GM11168 (cell line): Measurements from ENCODE around the gene PAIP2.
"Not testable (repeated sequence)": the region's sequence is repeated elsewhere in the genome, so short reads cannot be mapped to it uniquely, and the experiment has no call there.

Source experiments
- in situ Hi-C: fragments of 300-500 bp; cut with MboI; formaldehyde crosslinking; loops from one replicate; pipeline ENCODE4 v1.12.0; 2022; ENCODE audit warnings: low sequenced_read_pairs; ENCODE audit not compliant: unreplicated experiment

Gene PAIP2

DNA sequence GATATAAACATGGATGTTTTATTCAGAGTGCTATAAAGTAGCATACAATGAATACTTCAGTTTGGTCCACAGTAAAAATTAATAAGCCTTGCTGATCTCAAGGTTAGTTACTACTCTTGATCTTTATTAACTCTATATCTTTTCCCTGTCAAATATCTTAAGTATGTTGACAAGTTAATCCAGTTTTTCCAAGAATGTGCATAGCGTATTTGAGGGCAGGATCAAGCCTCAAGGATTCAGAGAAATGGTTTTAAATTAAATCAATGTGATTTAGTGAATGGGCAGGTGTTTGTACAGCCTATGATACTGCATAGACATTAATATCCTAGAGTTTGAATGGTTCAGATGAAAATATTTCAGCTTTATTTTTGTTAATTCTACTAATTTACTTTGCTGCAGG is 27.4 kb upstream of the PAIP2 start:
- in situ Hi-C loops, result no loop called here

GRCh38 chr5:139315056-139315615 is 26.5 kb upstream of the PAIP2 start:
- in situ Hi-C loops, result no loop called here

- in situ Hi-C loops, result no loop called here
Measured at GRCh38 chr5:139335811-139336210, 5.8 kb upstream of the PAIP2 start.

- in situ Hi-C loops, result loop anchor here (5.0 kb wide), 1 partner anchor 37 kb away; no protein-coding TSS in a partner anchor
Measured at GRCh38 chr5:139340051-139340450, 1.6 kb upstream of the PAIP2 start.

DNA sequence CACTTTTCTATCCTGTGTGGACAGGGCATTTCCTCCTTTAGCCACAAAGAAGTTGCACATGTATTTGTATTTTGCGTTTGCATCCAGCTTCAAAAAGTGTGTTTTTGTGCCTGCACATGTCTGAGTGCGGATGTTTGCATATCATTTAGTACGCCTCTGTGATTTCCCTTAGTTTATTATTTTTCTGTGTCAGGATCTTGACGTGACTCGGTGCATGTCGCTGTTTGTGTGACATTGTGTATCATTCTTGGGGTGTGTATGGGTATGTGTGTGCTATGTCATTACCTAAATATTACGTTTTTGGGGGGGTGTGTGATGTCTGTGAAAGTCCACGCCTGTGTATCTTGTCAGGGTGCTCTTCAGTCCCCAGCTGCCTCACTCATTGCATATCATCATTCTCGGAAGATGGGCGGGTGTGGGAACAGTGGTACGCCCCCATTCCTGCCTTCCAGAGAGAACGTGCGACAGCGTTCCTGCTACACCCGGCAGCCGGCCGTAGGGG is 416 bp upstream of the PAIP2 start:
- in situ Hi-C loops, result loop anchor here (5.0 kb wide), 1 partner anchor 36 kb away; no protein-coding TSS in a partner anchor

DNA sequence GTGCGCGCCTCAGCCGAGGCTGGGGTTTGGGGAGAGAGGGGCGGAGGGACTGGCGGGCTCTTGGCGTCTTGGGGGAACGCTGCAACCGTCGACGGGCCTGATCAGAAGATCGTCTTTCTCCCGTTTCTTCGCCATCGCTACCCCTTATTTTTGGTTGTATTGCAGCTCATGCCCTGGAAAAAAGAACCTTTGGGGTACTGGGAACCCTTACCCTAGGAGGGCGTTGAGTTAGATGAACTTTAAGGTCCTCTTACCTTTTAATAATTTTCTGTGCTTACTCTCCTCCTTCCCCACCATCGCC is 719 bp downstream of the PAIP2 start:
- in situ Hi-C loops, result loop anchor here (5.0 kb wide), 1 partner anchor 35 kb away; no protein-coding TSS in a partner anchor

GRCh38 chr5:139343476-139343875 is 1.8 kb downstream of the PAIP2 start:
- in situ Hi-C loops, result loop anchor here (5.0 kb wide), 1 partner anchor 34 kb away; no protein-coding TSS in a partner anchor

DNA sequence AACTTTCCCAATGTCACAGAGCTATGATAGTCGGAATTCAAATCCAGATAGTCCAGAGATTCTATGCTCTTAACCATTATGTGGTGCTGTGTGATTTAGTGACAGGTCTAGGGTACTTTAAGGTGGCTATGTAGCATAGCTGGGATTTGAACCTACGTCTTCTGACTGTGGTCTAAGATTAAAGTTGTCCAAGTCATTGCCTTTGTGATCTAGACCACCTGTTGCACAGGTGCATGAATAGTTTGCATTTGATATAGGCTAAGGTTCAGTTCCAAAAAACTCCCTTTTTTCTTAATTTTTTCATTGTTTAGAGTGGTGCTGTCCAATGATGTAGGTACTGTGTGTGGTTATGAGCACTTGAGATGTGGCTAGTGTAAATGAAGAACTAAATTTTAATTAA is 2.5 kb downstream of the PAIP2 start:
- in situ Hi-C loops, result loop anchor here (5.0 kb wide), 1 partner anchor 33 kb away; no protein-coding TSS in a partner anchor

- in situ Hi-C loops, result not testable (repeated sequence)
Measured at GRCh38 chr5:139345442-139345841, 3.8 kb downstream of the PAIP2 start.

DNA sequence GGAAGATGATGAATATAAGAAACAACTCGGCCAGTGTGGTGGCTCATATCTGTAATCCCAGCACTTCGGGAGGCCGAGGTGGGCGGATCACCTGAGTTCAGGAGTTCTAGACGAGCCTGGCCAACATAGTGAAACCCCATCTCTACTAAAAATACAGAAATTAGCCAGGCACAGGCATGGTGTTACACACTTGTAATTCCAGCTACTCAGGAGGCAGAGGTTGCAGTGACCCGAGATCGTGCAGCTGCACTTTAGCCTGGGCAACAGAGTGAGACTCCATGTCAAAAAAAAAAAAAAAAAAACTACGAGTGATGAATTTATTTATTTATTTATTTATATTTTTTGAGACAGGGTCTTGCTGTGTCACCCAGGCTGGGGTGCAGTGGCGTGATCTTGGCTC is 6.2 kb downstream of the PAIP2 start:
- in situ Hi-C loops, result not testable (repeated sequence)

GRCh38 chr5:139354186-139354585 is 12.5 kb downstream of the PAIP2 start:
- in situ Hi-C loops, result no loop called here

DNA sequence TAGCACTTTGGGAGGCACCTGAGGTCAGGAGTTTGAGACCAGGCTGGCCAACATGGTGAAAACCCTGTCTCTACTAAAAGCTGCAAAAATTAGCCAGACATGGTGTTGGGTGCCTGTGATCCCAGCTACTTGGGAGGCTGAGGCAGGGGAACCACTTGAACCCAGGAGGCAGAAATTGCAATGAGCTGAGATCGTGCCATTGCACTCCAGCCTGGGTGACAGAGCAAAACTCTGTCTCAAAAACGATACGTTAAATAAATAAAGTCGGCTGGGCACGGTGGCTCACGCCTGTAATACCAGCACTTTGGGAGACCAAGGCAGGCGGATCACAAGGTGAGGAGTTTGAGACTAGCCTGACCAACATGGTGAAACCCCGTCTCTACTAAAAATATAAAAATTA is 14.2 kb downstream of the PAIP2 start:
- in situ Hi-C loops, result not testable (repeated sequence)

GRCh38 chr5:139358064-139358463 is 16.4 kb downstream of the PAIP2 start:
- in situ Hi-C loops, result no loop called here

GRCh38 chr5:139360384-139360783 is 18.7 kb downstream of the PAIP2 start:
- in situ Hi-C loops, result no loop called here

GRCh38 chr5:139361835-139362429 is 20.3 kb downstream of the PAIP2 start:
- in situ Hi-C loops, result no loop called here

- in situ Hi-C loops, result no loop called here
Measured at GRCh38 chr5:139363937-139364336, 22.3 kb downstream of the PAIP2 start.

DNA sequence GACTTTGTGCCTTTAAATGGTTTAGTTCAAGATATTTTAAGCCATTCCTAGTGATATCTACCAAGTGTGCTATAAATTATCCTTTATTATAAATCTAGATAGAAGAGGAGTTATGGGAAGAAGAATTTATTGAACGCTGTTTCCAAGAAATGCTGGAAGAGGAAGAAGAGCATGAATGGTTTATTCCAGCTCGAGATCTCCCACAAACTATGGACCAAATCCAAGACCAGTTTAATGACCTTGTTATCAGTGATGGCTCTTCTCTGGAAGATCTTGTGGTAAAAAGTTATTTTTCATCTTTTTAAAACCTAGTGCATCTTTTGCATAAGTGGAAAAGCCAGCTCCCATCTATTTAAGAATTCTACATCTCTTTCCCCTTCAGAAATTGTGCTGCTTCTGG is 22.8 kb downstream of the PAIP2 start:
- in situ Hi-C loops, result no loop called here

DNA sequence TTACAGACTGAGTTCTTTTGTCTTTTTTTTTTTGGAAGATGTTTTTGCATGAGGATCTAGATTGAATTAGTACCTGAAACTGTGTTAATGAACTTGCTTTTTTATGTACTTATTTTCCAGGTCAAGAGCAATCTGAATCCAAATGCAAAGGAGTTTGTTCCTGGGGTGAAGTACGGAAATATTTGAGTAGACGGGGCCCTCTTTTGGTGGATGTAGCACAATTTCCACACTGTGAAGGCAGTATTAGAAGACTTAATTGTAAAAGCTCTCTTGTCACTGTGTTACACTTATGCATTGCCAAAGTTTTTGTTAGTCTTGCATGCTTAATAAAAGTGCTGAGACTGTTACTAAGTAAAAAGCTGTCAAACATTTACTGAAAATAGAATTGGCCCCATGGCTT is 27.0 kb downstream of the PAIP2 start:
- in situ Hi-C loops, result no loop called here

DNA sequence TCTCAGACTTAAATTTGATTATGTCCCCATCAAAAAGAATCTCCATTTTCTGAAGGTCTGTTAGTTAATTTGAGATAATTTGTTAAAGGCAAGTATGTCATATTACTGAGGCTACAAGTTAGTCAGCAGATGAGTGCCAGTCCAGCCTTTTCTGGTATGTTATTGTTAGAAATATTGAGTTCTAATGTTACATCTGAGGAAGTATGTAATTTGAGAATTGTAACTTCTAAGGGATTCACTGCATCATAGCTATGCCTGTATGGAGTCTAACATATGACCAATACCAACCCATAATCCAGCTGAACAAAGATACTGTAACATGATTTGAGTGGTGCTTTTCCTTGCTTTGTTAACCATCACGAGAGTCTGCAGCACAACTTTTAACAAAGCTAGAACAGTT is 27.5 kb downstream of the PAIP2 start:
- in situ Hi-C loops, result no loop called here

DNA sequence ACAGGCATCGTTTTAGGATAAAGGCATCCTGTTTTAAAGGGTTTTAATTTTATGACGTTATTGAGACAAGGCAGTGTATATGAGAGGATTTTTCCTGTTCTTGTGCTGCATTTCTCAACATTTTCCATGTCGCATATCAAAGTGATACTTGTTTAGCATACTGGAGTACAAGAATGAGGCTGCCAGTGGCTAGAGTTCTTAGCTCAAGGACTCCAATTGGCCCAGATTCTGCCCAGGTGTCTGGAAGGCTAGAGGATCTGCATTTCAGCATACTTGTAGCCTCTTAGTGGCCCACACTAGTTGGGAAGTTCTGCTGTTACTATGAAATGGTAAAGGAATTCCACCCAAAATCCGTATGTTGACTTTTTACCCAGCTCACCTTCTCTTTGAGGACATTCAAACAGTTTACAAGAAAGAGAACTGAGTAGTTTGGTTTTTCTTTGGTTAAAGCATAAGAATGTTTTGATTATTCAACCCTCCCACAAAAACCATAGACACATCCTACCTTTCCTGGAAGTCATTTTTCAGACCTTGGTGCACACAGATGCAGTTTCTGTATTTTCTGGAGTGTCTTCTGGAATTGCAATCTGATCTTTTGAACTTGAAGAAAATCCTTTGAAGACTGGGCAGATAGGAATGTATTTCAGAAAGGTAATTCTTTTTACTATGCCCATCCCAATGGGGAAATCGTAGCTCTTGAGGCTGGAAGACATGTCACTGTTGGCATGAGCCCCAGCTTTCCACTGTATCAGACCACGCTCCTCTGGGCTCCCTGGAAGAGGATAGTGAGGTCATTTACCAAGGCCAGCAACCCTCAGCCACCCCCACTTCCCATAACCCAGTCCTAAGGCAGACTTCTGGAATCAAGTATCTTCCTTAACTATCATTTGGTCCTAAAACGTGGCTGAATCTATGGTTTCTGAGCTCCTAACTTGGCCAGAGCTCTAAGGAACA is 30.1 kb downstream of the PAIP2 start:
- in situ Hi-C loops, result no loop called here

GRCh38 chr5:139374909-139375308 is 33.3 kb downstream of the PAIP2 start:
- in situ Hi-C loops, result loop anchor here (5.0 kb wide), 1 partner anchor 33 kb away; the partner anchor contains the start of gene PAIP2
